LNCaP clone FGC (cell line): ENCODE results near the gene AGRN.

ENCODE experiments used
- DNase-seq: peaks from one replicate; pipeline ENCODE4 v3.0.0-alpha.2; 2011; ENCODE audit warnings: low read depth
- H3K4me3 ChIP-seq: 2 replicates; pipeline ENCODE4 v1.5.1; 2011; ENCODE audit warnings: mild to moderate bottlenecking, low read depth, low read length, control low read depth
- CTCF ChIP-seq: IDR thresholded peaks from 2 replicates; pipeline ENCODE4 v1.5.1; 2012; ENCODE audit warnings: mild to moderate bottlenecking; ENCODE audit not compliant: control insufficient read depth, insufficient read depth; ENCODE audit errors: extremely low read depth

AGRN gene

DNA sequence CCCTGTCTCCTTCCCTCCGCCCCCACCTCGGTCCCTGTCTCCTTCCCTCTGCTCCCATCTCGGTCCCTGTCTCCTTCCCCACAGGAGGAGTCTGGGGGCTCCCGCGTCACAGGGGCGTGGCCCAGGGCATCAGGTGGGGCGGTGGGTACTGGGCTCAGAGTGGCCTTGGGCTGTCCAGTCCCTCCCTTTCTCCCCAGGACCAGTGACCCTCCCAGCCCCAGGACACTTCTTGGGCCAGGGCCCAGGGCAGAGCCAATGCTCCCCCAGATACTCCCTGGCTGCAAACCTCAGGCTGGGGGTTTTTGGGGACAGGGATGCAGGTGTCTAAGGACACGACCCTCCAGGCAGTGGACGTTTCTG is 61.0 kb downstream of the AGRN start:
- TF ChIP-seq CTCF, result no peak
- DNase-seq, result no peak
- H3K4me3 ChIP-seq, result no peak overlapping the region

- no peak for DNase-seq
- no peak overlapping the region for H3K4me3 ChIP-seq
- no peak for TF ChIP-seq CTCF
Measured at GRCh38 chr1:1081311-1082238, 61.7 kb downstream of the AGRN start.

- H3K4me3 ChIP-seq, result no peak overlapping the region
- TF ChIP-seq CTCF, result no peak
- DNase-seq, result no peak
Measured at GRCh38 chr1:1082239-1082775, 62.4 kb downstream of the AGRN start.

GRCh38 chr1:1082776-1083415 is 63.0 kb downstream of the AGRN start:
- no peak for DNase-seq

DNA sequence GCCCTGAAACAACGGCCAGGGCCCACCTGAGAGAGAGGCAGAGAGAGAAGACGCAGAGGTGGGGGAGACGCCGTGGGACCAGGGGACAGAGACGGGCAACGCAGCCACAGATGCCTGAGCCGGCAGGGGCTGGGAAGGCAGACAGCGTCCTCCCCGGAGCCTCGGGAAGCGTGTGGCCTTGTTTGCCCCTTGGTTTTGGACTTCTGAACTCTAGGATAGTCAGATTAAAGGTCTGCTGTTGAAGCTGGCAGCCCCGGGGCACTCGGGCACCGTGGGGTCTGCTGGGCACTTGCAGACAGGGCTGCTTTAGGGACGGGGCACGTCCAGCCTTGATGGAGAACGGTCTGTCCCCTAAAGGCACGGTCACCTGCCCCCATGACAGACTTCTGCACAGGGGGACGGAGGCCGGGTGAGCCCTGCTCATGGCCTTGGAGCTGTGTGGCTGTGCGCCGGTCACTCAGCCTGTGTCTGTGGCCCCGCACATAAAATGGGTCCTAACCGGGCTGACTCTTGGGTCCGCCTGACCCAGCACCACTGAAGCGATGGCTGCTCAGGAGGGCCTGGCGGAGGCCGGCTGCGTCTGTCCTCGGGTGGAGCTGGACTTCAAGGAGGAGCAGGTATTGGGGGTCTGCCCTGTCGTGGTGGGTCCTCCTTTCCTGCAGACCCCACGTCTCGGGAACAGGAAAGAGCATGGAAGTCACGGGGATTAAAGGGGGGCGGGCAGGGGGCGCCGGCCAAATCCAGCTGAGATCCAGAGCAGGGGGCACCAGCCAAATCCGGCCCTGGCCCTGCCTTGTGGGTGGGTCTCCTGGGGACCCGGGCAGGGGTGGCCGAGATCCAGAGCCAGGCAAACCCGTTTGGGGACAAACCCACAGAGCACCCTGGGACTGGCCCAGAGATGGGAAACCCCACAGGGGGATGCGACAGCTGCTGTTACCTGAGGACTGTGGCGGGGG is 63.8 kb downstream of the AGRN start:
- H3K4me3 ChIP-seq, result no peak overlapping the region
- no peak for TF ChIP-seq CTCF
- DNase-seq, result no peak

More at GRCh38 chr1:1082776-1083415, 63.0 kb downstream of the AGRN start:
- no peak for TF ChIP-seq CTCF
- H3K4me3 ChIP-seq, result no peak overlapping the region

- no peak for TF ChIP-seq CTCF
- no peak overlapping the region for H3K4me3 ChIP-seq
- DNase-seq, result no peak
Measured at GRCh38 chr1:1084372-1085170, 64.7 kb downstream of the AGRN start.
